AG04450 (cell line): Measurements from ENCODE around the gene FAM240B. TPM values are rescaled to one million over a fixed set of nuclear protein-coding genes. Genes with fewer than 3 reads are reported as not detected.

ENCODE experiments used
- CTCF ChIA-PET: fragments of 300-600, 350-600 bp; formaldehyde crosslinking; extraction: SDS; loops from one replicate; lab custom pipeline; 2022; ENCODE audit warnings: antibody characterized with exemption, inconsistent platforms; lab: Charles Lee
- POLR2A ChIA-PET: fragments of 350-600 bp; formaldehyde crosslinking; extraction: SDS; loops from one replicate; lab custom pipeline; 2021; ENCODE audit warnings: antibody characterized with exemption, inconsistent platforms; lab: Yijun Ruan, JAX
- DNase-seq: peaks from one replicate; pipeline ENCODE4 v3.0.0-alpha.2; 2011; ENCODE audit warnings: low read depth, low spot score
- H3K27ac ChIP-seq: one replicate; pipeline ENCODE4 v1.5.1; 2012; ENCODE audit warnings: low read depth, low read length, control low read depth
- H3K27me3 ChIP-seq: one replicate; pipeline ENCODE4 v1.6.0; 2012; ENCODE audit warnings: low read length; ENCODE audit not compliant: control insufficient read depth, insufficient read depth
- H3K4me3 ChIP-seq: 2 replicates; pipeline ENCODE4 v1.5.1; 2011; ENCODE audit warnings: mild to moderate bottlenecking, low read depth, low read length, control low read depth
- H3K9me3 ChIP-seq: 2 replicates; pipeline ENCODE4 v1.5.1; 2012; ENCODE audit warnings: low read length; ENCODE audit not compliant: control insufficient read depth, insufficient read depth
- CTCF ChIP-seq: IDR thresholded peaks from 2 replicates; pipeline ENCODE4 v1.5.1; 2011; ENCODE audit warnings: low read depth, low read length, control low read depth, inconsistent platforms
- polyA plus RNA-seq: library from polyadenylated mRNA; depleted of rRNA; stranded (reverse); fragments of >200 nt; gene quantifications from 2 replicates; pipeline ENCODE4 v1.2.3, GENCODE V29; 2011

The FAM240B gene
- polyA plus RNA-seq, 1 experiment, result not detected

GRCh38 chr9:38689678-38690077 is 30.3 kb downstream of the FAM240B start:
- no peak overlapping the region for H3K4me3 ChIP-seq
- H3K27ac ChIP-seq, result no peak overlapping the region
- H3K27me3 ChIP-seq, result peaks cover 6% of the 10 kb centered on the region
- no peak for DNase-seq
- TF ChIP-seq CTCF, result no peak
- ChIA-PET CTCF (no interaction called here), POLR2A (no interaction called here)
- H3K9me3 ChIP-seq, result no peaks in the 10 kb centered on the region; the same call in 1 of the 2 replicates

GRCh38 chr9:38687992-38688391 is 31.9 kb downstream of the FAM240B start:
- ChIA-PET POLR2A (no interaction called here), CTCF (no interaction called here)
- DNase-seq, result no peak

GRCh38 chr9:38687389-38687842 is 32.5 kb downstream of the FAM240B start:
- Histone ChIP-seq H3K27me3 (peaks cover 4% of the 10 kb centered on the region), H3K9me3 (no peaks in the 10 kb centered on the region; the same call in 1 of the 2 replicates), H3K27ac (no peak overlapping the region), H3K4me3 (no peak overlapping the region)
- ChIA-PET CTCF (no interaction called here), POLR2A (interaction anchor here (0.6 kb wide), 1 partner anchor 26 kb away, joined by 6 read pairs; no protein-coding TSS in a partner anchor)
- no peak for TF ChIP-seq CTCF
- no peak for DNase-seq

More at GRCh38 chr9:38687992-38688391, 31.9 kb downstream of the FAM240B start:
- no peak overlapping the region for H3K4me3 ChIP-seq
- H3K9me3 ChIP-seq, result no peaks in the 10 kb centered on the region; the same call in 1 of the 2 replicates
- TF ChIP-seq CTCF, result no peak
- H3K27me3 ChIP-seq, result peaks cover 4% of the 10 kb centered on the region
- no peak overlapping the region for H3K27ac ChIP-seq

GRCh38 chr9:38686933-38687332 is 33.0 kb downstream of the FAM240B start:
- ChIA-PET POLR2A (interaction anchor here (0.6 kb wide), 1 partner anchor 26 kb away, joined by 6 read pairs; no protein-coding TSS in a partner anchor), CTCF (no interaction called here)
- no peak overlapping the region for H3K4me3 ChIP-seq
- no peak overlapping the region for H3K27ac ChIP-seq
- TF ChIP-seq CTCF, result no peak
- peaks cover 4% of the 10 kb centered on the region for H3K27me3 ChIP-seq
- no peaks in the 10 kb centered on the region; the same call in 1 of the 2 replicates for H3K9me3 ChIP-seq
- DNase-seq, result no peak

GRCh38 chr9:38685535-38685934 is 34.4 kb downstream of the FAM240B start:
- Histone ChIP-seq H3K27ac (no peak overlapping the region), H3K27me3 (no peaks in the 10 kb centered on the region), H3K9me3 (no peaks in the 10 kb centered on the region; the same call in 1 of the 2 replicates), H3K4me3 (no peak overlapping the region)
- no peak for TF ChIP-seq CTCF
- ChIA-PET POLR2A (no interaction called here), CTCF (no interaction called here)
- no peak for DNase-seq
